ENCODE measurements around the gene WDR83.

The WDR83 gene

DNA sequence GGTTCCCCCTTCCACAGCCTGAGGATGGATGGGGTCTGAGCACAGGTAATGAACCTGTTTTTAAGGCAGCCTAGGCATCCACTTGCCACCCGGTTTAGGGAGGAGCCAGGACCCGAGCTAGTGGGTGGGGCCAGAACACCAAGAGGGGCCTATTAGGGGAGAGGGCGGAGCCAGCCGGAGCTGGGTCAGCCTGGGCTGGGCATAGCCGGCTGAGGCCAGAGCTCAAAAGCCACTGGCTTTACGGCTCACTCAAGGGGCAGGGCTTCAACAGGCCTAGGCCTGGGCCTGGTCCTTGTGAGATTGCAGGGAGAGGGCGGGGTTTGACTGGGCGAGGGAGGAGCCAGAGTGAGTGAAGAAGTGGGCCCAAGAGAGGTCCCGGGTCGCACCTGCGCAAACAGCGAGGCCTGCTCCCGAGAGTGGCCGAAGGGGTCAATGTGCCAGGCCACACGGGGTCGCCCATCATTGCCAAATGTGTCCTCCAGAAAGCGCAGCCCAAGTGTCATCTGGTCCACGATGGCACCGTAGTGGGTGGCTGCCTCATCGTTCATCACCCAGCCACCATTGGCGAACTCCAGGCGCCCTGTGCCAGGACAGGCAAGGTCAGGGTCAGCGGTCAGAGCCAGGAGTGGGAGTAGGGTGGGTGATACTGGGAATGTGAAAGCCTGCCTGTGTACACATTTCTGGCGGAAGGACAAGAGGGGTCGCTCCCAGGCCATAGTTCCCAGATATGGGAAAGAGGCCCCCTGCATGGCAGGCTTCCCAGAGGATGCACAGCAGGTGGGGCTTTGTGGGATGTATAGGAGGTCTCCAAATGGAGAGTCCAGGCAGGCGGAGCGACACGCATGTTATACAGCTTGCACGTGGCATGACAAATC is 2.0 kb upstream of the WDR83 start:
- TF ChIP-seq, protein P1, sequence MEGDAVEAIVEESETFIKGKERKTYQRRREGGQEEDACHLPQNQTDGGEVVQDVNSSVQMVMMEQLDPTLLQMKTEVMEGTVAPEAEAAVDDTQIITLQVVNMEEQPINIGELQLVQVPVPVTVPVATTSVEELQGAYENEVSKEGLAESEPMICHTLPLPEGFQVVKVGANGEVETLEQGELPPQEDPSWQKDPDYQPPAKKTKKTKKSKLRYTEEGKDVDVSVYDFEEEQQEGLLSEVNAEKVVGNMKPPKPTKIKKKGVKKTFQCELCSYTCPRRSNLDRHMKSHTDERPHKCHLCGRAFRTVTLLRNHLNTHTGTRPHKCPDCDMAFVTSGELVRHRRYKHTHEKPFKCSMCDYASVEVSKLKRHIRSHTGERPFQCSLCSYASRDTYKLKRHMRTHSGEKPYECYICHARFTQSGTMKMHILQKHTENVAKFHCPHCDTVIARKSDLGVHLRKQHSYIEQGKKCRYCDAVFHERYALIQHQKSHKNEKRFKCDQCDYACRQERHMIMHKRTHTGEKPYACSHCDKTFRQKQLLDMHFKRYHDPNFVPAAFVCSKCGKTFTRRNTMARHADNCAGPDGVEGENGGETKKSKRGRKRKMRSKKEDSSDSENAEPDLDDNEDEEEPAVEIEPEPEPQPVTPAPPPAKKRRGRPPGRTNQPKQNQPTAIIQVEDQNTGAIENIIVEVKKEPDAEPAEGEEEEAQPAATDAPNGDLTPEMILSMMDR (IDR thresholded peaks at IDR 0.05) = no peak

DNA sequence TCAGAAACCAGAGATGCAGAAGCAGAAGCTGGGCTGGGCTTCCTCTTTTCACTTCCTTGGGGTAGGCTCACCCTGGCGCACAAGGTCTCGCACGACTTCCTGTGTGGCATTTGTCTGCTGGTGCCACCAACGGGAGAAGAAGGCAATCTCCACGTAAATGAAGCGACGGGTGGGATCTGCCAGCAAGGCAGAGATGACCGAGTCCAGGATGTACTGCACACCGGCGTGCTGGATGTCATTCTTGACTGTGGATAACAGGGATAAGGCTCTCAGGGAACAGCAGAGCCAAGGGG is 1.4 kb upstream of the WDR83 start:
- TF ChIP-seq, protein P1 (IDR thresholded peaks at IDR 0.05) = no peak

DNA sequence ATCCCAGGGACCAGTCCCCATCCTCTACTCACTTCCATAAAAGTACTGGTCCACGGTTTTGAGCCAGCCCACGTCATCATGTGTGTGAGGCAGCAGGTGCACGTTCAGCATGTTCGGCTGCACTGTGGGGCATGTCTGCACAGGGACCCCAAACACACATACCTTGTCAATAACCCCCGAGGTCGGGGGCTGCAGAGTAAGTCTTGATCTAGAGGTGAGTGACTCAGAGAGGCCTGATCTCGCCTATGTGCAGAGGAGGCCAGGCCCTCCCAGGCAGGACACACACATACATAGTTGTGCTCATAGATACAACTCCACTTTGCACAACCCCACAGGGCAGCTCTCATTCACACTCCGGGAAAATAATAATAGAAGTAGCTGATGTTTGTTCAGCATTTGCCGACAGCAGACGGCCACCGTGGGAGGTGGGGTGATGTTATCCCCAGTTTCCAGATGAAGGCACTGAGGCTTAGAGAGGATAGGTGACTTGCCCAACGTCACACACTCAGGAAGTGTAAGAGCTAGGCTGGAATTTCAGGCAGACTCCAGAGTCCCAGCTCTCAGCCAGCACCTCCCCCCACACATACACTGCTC is 839 bp upstream of the WDR83 start:
- TF ChIP-seq, protein P1 (IDR thresholded peaks at IDR 0.05) = no peak

- TF ChIP-seq, protein P1 (IDR thresholded peaks at IDR 0.05) = no peak
Measured at GRCh38 chr19:12667731-12668302, 1.2 kb downstream of the WDR83 start.

DNA sequence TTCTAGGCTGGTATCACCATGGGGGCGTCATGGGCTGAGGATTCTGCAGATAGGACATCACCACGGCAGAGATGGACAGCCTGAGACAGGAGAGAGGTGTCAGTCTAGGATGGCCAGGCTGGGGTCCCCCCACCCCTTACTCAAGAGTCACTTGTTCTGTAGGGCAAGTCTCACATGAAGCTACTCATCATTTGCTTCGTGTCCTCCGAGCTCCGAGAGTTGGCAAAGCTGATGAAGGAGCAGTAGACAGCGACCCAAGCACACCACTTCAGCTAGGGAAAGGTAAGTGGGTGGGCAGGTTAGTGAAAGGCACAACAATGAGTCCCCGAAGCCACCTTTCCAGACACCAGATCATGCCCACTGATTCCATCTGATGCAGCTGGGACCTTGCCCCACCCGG is 1.7 kb downstream of the WDR83 start:
- TF ChIP-seq, protein P1 (IDR thresholded peaks at IDR 0.05) = no peak

GRCh38 chr19:12668932-12669269 is 2.3 kb downstream of the WDR83 start:
- TF ChIP-seq, protein P1 (IDR thresholded peaks at IDR 0.05) = no peak

DNA sequence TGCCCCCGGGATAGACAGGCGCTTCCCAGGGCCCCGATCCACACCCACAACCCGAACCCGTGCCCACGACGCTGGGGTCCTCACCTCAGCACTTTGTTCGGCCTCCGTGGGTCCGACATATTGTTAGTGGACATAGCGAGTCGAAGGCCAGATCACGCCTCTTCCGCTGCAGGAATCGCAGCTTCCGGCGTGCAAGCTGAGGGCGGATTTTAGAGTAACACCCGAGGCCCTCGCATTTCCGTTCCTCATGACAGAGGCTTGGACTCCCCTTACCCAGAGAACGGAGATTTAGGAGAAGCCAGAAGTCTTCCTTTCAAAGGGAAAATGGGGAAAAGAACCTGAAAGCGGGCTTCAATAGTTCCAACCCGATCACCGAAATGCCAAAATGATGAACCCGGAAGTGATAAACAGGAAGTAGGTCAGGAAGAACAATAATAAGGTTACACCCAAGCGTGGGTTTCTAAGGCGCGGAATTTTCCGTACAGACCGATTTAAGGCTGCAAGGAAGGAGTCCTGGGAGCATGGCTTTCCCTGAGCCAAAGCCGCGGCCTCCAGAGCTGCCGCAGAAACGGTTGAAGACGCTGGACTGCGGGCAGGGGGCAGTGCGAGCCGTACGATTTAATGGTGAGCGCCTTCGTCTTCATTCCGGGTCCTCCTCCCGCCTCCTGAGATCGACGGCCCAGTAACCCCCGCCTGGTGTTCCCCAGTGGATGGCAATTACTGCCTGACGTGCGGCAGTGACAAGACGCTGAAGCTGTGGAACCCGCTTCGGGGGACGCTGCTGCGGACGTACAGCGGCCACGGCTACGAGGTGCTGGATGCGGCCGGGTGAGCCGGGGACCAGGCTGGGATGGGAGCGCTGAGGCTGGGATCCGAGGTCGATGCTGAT is 2.9 kb downstream of the WDR83 start:
- TF ChIP-seq, protein P1 (IDR thresholded peaks at IDR 0.05) = no peak

Data from LNCAP (cell line).